GM18858 (cell line): ENCODE results near the gene NOVA1.

Experiments
- ATAC-seq: cut with Tn5 transposase; IDR thresholded peaks from one replicate; pipeline ENCODE4 v1.9.1; 2021; ENCODE audit not compliant: unreplicated experiment

Gene NOVA1

GRCh38 chr14:26463136-26463535 lies 134.7 kb downstream of the NOVA1 start:
- no peak for ATAC-seq

GRCh38 chr14:26454105-26454504 lies 143.7 kb downstream of the NOVA1 start:
- no peak for ATAC-seq

- ATAC-seq: no peak
These were observed 149.5 kb downstream of the NOVA1 start for GRCh38 chr14:26448181-26448855.

- ATAC-seq: no peak
These were observed 153.0 kb downstream of the NOVA1 start for GRCh38 chr14:26444822-26445221.

GRCh38 chr14:26443654-26444053 lies 154.2 kb downstream of the NOVA1 start:
- ATAC-seq: no peak

GRCh38 chr14:26429205-26429604 lies 168.6 kb downstream of the NOVA1 start:
- ATAC-seq: no peak

GRCh38 chr14:26427097-26427496 lies 170.7 kb downstream of the NOVA1 start:
- ATAC-seq: no peak

GRCh38 chr14:26424537-26424936 lies 173.3 kb downstream of the NOVA1 start:
- ATAC-seq: no peak

- no peak for ATAC-seq
These were observed 182.2 kb downstream of the NOVA1 start for GRCh38 chr14:26415618-26416123.

- no peak for ATAC-seq
These were observed 182.9 kb downstream of the NOVA1 start for GRCh38 chr14:26414926-26415325.

GRCh38 chr14:26414103-26414502 lies 183.7 kb downstream of the NOVA1 start:
- no peak for ATAC-seq

- ATAC-seq: no peak
These were observed 185.4 kb downstream of the NOVA1 start for GRCh38 chr14:26412421-26412820.

- ATAC-seq: no peak
These were observed 187.6 kb downstream of the NOVA1 start for GRCh38 chr14:26410189-26410685.

- ATAC-seq: no peak
These were observed 192.9 kb downstream of the NOVA1 start for GRCh38 chr14:26404927-26405326.

GRCh38 chr14:26403760-26404159 lies 194.1 kb downstream of the NOVA1 start:
- no peak for ATAC-seq

GRCh38 chr14:26402126-26402525 lies 195.7 kb downstream of the NOVA1 start:
- no peak for ATAC-seq

GRCh38 chr14:26401179-26401968 lies 196.5 kb downstream of the NOVA1 start:
- ATAC-seq: no peak

GRCh38 chr14:26400373-26400772 lies 197.5 kb downstream of the NOVA1 start:
- no peak for ATAC-seq

GRCh38 chr14:26398616-26399015 lies 199.2 kb downstream of the NOVA1 start:
- no peak for ATAC-seq
